WTC11 (cell line): ENCODE measurements around the gene BOD1.

Experiments used
- ATF1 ChIP-seq: sonication (generic); formaldehyde crosslinking; IDR thresholded peaks from 2 replicates; pipeline ENCODE4 v1.8.1; 2023; ENCODE audit warnings: mild to moderate bottlenecking, moderate library complexity, missing genetic modification reagents
- CTCF ChIP-seq: fragments of 200-600 bp; IDR thresholded peaks from 2 replicates; pipeline ENCODE4 v1.8.0; 2022; ENCODE audit warnings: antibody characterized with exemption
- FOXJ3 ChIP-seq: sonication (generic); formaldehyde crosslinking; IDR thresholded peaks from 2 replicates; pipeline ENCODE4 v1.9.0; 2021; ENCODE audit warnings: missing genetic modification reagents, mild to moderate bottlenecking, borderline replicate concordance
- JUN ChIP-seq: sonication (generic); formaldehyde crosslinking; IDR thresholded peaks from 2 replicates; pipeline ENCODE4 v1.8.0; 2023; ENCODE audit warnings: mild to moderate bottlenecking, missing genetic modification reagents
- NFYB ChIP-seq: sonication (generic); formaldehyde crosslinking; conservative IDR thresholded peaks from 2 replicates; pipeline ENCODE4 v1.8.0; 2022; ENCODE audit warnings: low read depth, missing genetic modification reagents
- NR1H2 ChIP-seq: sonication (generic); formaldehyde crosslinking; IDR thresholded peaks from 2 replicates; pipeline ENCODE4 v1.9.0; 2021; ENCODE audit warnings: mild to moderate bottlenecking, moderate library complexity, missing genetic modification reagents
- USF1 ChIP-seq: sonication (generic); formaldehyde crosslinking; IDR thresholded peaks from 2 replicates; pipeline ENCODE4 v1.8.0; 2022; ENCODE audit warnings: mild to moderate bottlenecking, missing genetic modification reagents
- ZNF121 ChIP-seq: sonication (generic); formaldehyde crosslinking; IDR thresholded peaks from 2 replicates; pipeline ENCODE4 v1.8.0; 2023; ENCODE audit warnings: missing genetic modification reagents
- ZNF532 ChIP-seq: fragments of 250-450 bp; sonication (Bioruptor Pico); IDR thresholded peaks from 2 replicates; pipeline ENCODE4 v1.9.0; 2021; ENCODE audit warnings: mild to moderate bottlenecking, borderline replicate concordance
- TF ChIP-seq, protein P1 (sequence below): sonication (generic); formaldehyde crosslinking; IDR thresholded peaks from 2 replicates; pipeline ENCODE4 v1.8.0; 2022; ENCODE audit warnings: mild to moderate bottlenecking, missing genetic modification reagents
- TF ChIP-seq, protein P2 (sequence below): sonication (generic); formaldehyde crosslinking; IDR thresholded peaks from 2 replicates; pipeline ENCODE4 v1.8.0; 2023; ENCODE audit warnings: mild to moderate bottlenecking, missing genetic modification reagents

GRCh38 chr5:173616577-173617118, at the start of gene BOD1:
- no peak for TF ChIP-seq CTCF
- TF ChIP-seq NFYB (CRISPR knock-in tag): no peak
- TF ChIP-seq JUN (CRISPR knock-in tag): no peak
- no peak for TF ChIP-seq ZNF121
- no peak for TF ChIP-seq FOXJ3 (CRISPR knock-in tag)
- TF ChIP-seq, protein P1, sequence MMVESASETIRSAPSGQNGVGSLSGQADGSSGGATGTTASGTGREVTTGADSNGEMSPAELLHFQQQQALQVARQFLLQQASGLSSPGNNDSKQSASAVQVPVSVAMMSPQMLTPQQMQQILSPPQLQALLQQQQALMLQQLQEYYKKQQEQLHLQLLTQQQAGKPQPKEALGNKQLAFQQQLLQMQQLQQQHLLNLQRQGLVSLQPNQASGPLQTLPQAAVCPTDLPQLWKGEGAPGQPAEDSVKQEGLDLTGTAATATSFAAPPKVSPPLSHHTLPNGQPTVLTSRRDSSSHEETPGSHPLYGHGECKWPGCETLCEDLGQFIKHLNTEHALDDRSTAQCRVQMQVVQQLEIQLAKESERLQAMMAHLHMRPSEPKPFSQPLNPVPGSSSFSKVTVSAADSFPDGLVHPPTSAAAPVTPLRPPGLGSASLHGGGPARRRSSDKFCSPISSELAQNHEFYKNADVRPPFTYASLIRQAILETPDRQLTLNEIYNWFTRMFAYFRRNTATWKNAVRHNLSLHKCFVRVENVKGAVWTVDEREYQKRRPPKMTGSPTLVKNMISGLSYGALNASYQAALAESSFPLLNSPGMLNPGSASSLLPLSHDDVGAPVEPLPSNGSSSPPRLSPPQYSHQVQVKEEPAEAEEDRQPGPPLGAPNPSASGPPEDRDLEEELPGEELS (CRISPR knock-in tag): no peak
- TF ChIP-seq, protein P2, sequence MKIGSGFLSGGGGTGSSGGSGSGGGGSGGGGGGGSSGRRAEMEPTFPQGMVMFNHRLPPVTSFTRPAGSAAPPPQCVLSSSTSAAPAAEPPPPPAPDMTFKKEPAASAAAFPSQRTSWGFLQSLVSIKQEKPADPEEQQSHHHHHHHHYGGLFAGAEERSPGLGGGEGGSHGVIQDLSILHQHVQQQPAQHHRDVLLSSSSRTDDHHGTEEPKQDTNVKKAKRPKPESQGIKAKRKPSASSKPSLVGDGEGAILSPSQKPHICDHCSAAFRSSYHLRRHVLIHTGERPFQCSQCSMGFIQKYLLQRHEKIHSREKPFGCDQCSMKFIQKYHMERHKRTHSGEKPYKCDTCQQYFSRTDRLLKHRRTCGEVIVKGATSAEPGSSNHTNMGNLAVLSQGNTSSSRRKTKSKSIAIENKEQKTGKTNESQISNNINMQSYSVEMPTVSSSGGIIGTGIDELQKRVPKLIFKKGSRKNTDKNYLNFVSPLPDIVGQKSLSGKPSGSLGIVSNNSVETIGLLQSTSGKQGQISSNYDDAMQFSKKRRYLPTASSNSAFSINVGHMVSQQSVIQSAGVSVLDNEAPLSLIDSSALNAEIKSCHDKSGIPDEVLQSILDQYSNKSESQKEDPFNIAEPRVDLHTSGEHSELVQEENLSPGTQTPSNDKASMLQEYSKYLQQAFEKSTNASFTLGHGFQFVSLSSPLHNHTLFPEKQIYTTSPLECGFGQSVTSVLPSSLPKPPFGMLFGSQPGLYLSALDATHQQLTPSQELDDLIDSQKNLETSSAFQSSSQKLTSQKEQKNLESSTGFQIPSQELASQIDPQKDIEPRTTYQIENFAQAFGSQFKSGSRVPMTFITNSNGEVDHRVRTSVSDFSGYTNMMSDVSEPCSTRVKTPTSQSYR: no peak
- no peak for TF ChIP-seq ZNF532 (CRISPR knock-in tag)
- no peak for TF ChIP-seq NR1H2 (CRISPR knock-in tag)
- no peak for TF ChIP-seq ATF1 (CRISPR knock-in tag)
- TF ChIP-seq USF1: peak; percentile 87
